ENCODE data around the gene PKD1L1. TPM values are rescaled to one million over a fixed set of nuclear protein-coding genes. Genes with fewer than 3 reads are reported as not detected.
"Not testable (repeated sequence)": the region's sequence is repeated elsewhere in the genome, so short reads cannot be mapped to it uniquely, and the experiment has no call there.

Gene PKD1L1
- total RNA-seq, 2 donors from 2014 or later = 0.05 to 0.14 TPM

DNA sequence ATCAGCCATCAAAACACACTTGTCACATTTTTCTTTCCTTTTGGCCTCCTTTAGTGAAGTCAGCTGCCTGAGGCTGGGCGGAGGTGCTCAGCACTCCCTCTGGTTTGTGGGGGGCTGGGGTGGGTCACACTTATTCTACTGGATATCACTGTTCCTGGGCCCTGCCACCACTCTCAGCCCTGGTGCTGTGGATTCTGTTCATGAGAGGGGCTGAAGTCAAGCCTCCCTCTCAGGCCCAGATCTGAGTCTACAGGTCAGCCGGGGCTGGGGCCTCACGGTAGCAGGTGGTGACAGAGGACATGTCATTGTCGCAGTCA is 185.6 kb downstream of the PKD1L1 start:
- Mint-ChIP-seq H3K36me3 (no peaks in the 10 kb centered on the region), H3K9me3 (no peaks in the 10 kb centered on the region), H3K27ac (no peak overlapping the region)
- ATAC-seq = no peak
- no peak for DNase-seq (ENCODE audit: low spot score in 2 of 2)

DNA sequence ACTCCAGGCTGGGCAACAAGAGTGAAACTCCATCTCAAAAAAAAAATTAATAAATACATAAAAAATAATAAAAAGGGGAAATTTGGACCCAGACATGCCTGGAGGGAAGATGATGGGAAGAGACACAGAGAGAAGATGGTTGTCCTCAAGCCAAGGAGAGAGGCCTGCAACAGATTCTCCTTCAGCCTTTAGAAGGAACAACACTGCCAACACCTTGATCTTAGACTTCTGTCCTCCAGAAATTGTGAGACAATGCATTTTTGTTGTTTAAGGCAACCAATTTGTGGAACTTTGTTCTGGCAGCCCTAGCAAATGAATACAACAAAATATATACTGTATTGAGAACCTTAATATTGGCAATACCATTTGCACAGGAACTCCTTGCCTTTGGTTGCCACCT is 186.1 kb downstream of the PKD1L1 start:
- Mint-ChIP-seq H3K27ac (no peak overlapping the region), H3K36me3 (no peaks in the 10 kb centered on the region)

DNA sequence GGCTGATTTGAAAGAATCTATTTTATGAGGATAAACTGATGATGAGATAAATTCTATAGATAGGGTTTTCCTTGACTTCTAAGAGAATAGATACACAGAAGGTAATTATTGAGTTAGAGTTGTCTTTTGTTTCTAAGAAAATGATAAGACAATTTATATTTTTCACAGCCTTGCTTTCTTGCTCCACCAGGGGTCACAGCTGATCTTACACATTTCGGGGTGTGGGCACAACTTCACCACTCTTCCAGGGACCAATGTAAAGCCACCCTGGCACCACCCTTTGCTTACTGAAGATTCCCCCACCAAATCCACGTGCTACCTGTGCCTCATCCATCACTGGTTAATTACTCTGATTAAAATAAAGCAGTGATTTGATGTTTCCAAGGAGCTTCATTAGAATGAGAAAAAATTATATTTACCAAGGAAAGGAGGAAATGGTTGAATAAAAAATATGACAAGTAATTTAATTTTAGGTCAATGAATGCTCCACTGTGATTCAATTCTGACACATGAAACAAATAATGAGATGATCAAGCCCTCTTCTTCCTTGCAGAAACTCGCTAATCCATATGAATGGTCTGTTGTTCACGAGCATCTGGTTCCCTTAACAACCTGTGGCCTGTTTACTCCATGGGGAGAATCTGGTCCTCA is 189.1 kb downstream of the PKD1L1 start:
- ATAC-seq = no peak
- Mint-ChIP-seq H3K9me3 (no peaks in the 10 kb centered on the region), H3K27ac (no peak overlapping the region), H3K36me3 (no peaks in the 10 kb centered on the region)
- DNase-seq (ENCODE audit: low spot score in 2 of 2) = no peak

More for the DNA sequence above, 186.1 kb downstream of the PKD1L1 start:
- ATAC-seq = no peak
- no peak for DNase-seq (ENCODE audit: low spot score in 2 of 2)
- H3K9me3 Mint-ChIP-seq = no peaks in the 10 kb centered on the region

DNA sequence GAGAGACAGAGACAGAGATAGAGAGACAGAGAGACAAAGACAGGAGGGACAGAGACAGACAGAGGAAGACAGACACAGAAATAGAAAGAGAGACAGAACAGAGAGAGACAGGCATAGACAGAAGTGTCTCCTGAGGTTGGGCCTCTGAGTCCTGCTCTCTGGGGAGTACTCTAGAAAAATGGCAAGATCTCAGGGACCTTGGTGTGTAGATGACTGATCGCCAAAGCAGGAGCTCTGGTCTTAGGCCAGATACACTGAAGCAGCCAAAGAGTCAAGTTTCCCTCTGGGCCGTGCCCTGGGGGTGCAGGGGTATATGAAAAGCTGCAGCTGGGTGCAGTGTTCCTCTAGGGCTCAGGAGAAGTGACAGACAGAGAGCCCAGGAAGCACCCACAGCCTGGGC is 189.7 kb downstream of the PKD1L1 start:
- ATAC-seq = no peak
- H3K36me3 Mint-ChIP-seq = no peaks in the 10 kb centered on the region
- H3K9me3 Mint-ChIP-seq = no peaks in the 10 kb centered on the region
- H3K27ac Mint-ChIP-seq = no peak overlapping the region
- DNase-seq (ENCODE audit: low spot score in 2 of 2) = no peak

DNA sequence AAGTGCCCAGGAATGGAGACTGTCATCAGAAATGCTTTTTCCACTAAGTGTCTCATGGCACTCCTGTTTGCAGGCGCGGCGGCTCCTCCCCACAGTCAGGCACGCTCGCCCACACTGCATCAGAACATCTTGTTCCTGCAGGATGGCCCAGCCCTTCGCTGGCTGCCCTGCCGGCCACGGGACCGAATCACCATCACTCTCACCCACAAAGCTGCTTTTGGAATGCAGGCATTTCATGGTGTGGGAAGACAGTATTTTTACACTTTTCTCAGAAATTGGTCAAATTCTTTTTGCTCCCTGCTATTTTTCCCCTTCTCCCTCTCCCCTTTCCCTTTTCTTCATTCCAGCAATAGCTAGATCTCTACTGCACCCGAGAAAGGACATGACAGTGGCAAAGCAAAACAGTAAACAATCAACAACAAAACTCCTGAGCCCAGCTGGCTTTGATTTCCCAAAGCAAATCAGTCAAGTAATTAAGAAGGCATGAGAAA is 190.3 kb downstream of the PKD1L1 start:
- no peak for ATAC-seq
- H3K9me3 Mint-ChIP-seq = no peaks in the 10 kb centered on the region

DNA sequence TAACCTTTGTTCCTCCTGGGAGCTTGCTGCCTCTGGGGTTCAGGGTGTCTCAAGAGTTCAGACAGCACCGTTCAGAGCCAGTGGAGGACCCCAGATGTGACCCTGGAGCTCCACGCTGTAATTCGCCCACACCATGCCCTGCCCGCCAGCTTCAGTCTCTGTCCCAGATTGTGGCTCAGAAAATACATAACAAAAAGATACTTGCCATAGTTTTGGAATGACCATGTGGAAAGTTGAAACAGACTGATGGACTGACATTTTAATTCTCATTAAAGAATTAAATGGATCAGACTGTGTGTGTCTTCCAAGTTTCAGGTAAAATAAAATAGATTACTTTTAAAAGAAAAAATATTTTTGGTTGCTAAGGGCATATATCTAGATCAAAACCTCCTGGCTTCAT is 191.6 kb downstream of the PKD1L1 start:
- DNase-seq (ENCODE audit: low spot score in 2 of 2) = no peak
- Mint-ChIP-seq H3K36me3 (no peaks in the 10 kb centered on the region), H3K27ac (no peak overlapping the region), H3K9me3 (peaks cover 0 to 5% of the 10 kb centered on the region in 2 donors)
- no peak for ATAC-seq

More for the DNA sequence above, 190.3 kb downstream of the PKD1L1 start:
- H3K27ac Mint-ChIP-seq = no peak overlapping the region
- no peak for DNase-seq (ENCODE audit: low spot score in 2 of 2)
- H3K36me3 Mint-ChIP-seq = no peaks in the 10 kb centered on the region

DNA sequence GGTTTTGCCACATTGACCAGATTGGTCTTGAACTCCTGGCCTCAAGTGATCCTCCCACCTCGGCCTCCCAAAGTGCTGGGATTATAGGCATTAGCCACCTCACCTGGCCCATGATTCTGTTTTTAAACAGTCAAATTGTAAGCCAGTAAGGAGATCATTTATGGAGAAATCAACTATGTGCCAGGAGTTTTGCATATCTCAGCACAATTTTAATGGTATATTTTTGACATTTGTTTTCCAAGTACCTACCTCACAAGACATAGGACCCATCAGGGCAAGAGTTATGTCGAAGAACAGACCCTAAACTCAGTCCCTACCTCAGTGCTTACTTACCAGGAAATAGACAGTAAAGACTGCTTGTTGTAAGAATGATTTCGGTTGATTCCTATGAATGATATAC is 193.0 kb downstream of the PKD1L1 start:
- no peaks in the 10 kb centered on the region for H3K36me3 Mint-ChIP-seq

DNA sequence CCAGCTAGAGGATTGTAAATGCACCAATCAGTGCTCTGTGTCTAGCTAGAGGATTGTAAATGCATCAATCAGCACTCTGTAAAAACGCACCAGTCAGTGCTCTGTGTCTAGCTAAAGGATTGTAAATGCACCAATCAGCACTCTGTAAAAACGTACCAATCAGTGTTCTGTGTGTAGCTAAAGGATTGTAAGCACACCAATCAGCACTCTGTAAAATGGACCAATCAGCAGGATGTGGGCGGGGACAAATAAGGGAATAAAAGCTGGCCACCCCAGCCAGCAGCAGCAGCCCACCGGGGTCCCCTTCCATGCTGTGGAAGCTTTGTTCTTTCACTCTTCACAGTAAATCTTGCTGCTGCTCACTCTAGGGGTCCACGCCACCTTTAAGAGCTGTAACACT is 196.5 kb downstream of the PKD1L1 start:
- not testable (repeated sequence) for DNase-seq (ENCODE audit: low spot score in 2 of 2); H3K9me3 Mint-ChIP-seq; H3K27ac Mint-ChIP-seq; ATAC-seq; H3K36me3 Mint-ChIP-seq

More for the DNA sequence above, 193.0 kb downstream of the PKD1L1 start:
- ATAC-seq = no peak
- no peak overlapping the region for H3K27ac Mint-ChIP-seq
- DNase-seq (ENCODE audit: low spot score in 2 of 2) = no peak
- H3K9me3 Mint-ChIP-seq = peaks cover 0 to 5% of the 10 kb centered on the region in 2 donors

DNA sequence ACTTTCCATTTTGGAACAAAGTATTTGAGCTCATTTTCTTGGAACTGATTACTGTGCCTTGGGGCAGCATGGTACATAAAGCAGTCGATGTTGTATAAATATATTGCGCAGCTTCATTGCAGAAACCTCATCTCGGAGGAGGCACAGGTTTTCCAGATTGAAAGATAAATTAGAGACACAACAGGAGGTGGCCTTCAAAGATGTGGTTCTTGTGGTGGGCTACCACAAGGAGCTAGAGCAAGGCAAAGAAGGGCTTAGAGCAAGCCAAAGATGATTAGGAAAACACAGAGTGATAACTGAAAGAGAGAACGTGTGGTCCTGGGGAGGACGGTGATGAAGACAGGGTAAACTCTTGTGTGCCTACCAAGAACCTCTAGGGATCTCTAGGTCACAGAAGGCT is 197.2 kb downstream of the PKD1L1 start:
- ATAC-seq (no peak), DNase-seq (ENCODE audit: low spot score in 2 of 2) (no peak)
- Mint-ChIP-seq H3K27ac (peak overlapping the region in 1 of 2 donors; percentile 5), H3K36me3 (no peaks in the 10 kb centered on the region), H3K9me3 (peaks cover 0 to 5% of the 10 kb centered on the region in 2 donors)

DNA sequence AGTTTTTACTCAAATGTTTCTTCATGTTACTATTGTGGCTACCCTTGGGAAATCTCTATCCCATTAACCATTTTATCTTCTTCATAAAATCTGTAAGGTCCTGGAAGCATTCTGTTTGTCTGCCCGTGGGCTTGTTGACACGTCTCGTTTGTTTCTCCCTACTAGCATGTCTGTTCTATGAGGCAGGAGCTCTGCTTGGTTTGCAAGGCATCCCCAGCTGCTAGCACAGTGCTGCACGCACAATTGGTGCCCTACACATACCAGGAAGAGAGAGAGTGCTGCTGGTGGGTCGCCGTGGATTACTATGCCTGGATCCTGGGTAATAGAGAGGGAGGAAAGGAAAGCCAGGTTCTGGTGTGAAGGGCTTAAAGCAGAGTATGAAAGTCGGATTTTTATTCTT is 200.2 kb downstream of the PKD1L1 start:
- H3K27ac Mint-ChIP-seq = no peak overlapping the region
- no peaks in the 10 kb centered on the region for H3K36me3 Mint-ChIP-seq
- ATAC-seq (no peak), DNase-seq (ENCODE audit: low spot score in 2 of 2) (no peak)
- peaks cover 0 to 5% of the 10 kb centered on the region in 2 donors for H3K9me3 Mint-ChIP-seq

DNA sequence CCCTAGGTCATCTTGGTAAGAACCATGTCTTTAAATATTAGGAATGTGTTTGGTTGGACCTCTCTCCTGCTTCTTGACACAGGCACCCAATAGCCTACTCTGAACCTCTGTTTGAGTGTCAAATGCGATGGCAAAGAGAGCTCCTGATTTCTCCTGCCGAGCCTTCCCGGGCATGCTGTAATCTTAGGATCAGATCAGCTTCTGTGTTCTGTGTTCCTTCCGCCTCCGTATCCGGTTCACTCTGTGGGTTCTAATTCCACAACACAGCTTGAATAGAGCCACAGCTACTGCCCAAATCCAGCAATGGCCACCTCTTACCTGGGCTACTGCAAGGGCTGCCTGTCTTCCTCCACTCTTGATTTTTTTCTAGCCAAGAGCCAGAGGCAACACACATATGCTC is 201.1 kb downstream of the PKD1L1 start:
- Mint-ChIP-seq H3K27ac (no peak overlapping the region), H3K9me3 (no peaks in the 10 kb centered on the region), H3K36me3 (no peaks in the 10 kb centered on the region)
- DNase-seq (ENCODE audit: low spot score in 2 of 2) (no peak), ATAC-seq (no peak)

DNA sequence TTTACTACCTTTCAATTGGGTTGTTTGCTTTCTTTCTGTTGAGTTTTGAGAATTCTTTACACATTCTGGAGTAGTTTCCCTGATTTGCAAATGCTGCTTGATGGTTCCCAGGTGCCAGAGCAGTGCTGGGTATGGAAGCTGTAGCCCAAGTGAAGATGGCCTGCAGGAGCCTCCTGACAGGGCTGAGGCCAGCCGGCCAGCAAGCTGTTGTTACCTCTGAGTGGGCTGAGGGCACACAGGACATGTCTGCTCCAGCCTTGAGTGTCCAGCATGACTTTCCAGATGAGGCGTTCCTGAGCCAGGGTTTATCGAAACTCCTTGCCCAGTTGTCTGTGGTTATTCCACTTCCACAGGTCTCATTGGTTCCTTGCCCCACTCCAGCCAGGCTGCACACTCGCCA is 201.8 kb downstream of the PKD1L1 start:
- ATAC-seq (no peak), DNase-seq (ENCODE audit: low spot score in 2 of 2) (no peak)
- no peak overlapping the region for H3K27ac Mint-ChIP-seq
- H3K9me3 Mint-ChIP-seq = no peaks in the 10 kb centered on the region
- no peaks in the 10 kb centered on the region for H3K36me3 Mint-ChIP-seq

DNA sequence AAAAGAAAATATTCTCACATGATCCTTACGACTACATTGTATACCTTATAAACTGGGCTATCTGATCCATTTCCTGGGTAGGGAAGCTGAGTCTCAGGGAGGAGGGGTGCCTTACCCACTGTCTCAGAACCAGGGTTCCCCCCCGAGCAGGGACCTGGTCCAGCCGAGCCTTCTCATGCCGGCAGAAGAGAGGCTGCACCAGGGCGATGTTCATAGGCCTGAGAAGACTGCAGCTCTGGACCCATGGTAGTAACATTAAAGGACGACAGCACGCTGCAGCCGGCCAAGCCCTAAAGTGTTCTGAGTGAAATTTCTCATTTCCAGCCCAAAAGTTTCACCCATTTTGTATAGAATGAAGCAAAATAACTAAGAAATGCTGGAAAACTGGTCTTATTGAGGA is 203.4 kb downstream of the PKD1L1 start:
- ATAC-seq = no peak

DNA sequence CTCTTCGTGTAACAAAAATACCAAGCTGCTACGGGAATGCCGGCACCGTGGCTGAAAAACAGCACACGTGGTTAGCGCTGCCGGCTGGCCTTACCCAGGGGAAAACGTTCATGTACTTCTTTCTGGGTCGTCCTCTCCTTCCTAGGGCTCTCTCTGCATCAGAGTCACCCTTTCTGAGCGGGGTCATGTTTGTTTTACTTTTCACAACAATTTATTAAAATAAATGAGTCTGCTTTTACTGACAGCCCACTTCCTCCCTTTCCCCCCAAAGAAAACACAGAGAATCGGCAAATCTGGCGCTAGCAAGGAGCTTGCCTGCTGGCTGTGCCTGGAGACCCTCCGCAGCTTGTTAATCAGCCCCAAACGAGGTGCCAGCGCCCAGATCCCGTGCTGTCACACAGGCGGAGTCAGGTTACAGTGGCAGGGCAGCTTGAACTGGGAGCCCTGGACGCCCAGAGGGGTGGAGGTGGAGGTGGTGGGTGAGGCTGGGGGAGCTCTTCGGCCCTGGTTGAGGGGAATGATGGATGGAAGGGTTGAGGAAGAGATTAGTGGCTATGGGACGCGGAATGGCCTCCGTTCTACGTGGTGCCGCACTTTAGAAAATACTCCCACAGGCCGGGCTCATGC is 204.2 kb downstream of the PKD1L1 start:
- DNase-seq (ENCODE audit: low spot score in 2 of 2) (no peak), ATAC-seq (no peak)
- Mint-ChIP-seq H3K9me3 (no peaks in the 10 kb centered on the region), H3K36me3 (no peaks in the 10 kb centered on the region), H3K27ac (no peak overlapping the region)

More for the DNA sequence above, 203.4 kb downstream of the PKD1L1 start:
- no peak for DNase-seq (ENCODE audit: low spot score in 2 of 2)
- no peaks in the 10 kb centered on the region for H3K36me3 Mint-ChIP-seq
- H3K27ac Mint-ChIP-seq = no peak overlapping the region
- H3K9me3 Mint-ChIP-seq = no peaks in the 10 kb centered on the region

DNA sequence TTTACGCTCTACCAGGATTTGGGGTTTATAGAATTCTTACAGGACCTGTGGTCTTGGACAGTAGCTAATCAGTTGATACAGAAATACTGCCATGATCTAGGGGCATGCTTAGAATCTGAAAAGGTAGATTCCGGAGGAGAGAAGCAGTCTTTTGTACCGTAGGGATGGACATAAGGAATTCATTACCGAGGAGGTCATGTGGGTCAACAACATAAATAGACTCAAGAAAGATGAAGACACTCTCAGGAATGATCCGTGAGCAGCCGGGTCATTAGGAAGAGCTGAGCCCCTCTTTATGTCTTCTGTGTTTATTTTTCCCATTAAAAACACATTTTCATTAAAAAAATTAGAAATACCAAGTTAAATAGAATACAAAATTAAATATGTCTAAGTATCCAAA is 206.3 kb downstream of the PKD1L1 start:
- no peak for DNase-seq (ENCODE audit: low spot score in 2 of 2)
- no peaks in the 10 kb centered on the region for H3K9me3 Mint-ChIP-seq
- no peak overlapping the region for H3K27ac Mint-ChIP-seq
- H3K36me3 Mint-ChIP-seq = no peaks in the 10 kb centered on the region
- no peak for ATAC-seq

DNA sequence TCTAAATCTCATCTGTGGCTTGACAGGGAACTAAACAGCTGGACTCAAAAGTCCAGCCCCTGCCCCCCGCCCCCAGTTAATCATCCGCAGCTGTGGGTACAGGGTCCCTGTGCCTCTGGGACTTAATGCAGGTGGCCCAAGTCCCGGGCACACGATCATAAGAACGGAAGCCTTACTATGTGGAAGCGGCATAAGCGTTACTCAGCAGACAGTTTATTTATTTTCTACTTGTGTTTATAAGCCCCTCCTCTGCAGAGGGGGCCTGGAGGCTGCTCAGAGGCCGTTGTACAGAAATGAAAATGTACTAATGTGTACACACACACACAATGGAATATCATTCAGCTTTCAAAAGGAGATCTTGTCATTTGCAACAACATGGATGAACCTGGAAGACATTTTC is 208.4 kb downstream of the PKD1L1 start:
- Mint-ChIP-seq H3K36me3 (no peaks in the 10 kb centered on the region), H3K9me3 (no peaks in the 10 kb centered on the region), H3K27ac (no peak overlapping the region)
- no peak for ATAC-seq
- DNase-seq (ENCODE audit: low spot score in 2 of 2) = no peak

DNA sequence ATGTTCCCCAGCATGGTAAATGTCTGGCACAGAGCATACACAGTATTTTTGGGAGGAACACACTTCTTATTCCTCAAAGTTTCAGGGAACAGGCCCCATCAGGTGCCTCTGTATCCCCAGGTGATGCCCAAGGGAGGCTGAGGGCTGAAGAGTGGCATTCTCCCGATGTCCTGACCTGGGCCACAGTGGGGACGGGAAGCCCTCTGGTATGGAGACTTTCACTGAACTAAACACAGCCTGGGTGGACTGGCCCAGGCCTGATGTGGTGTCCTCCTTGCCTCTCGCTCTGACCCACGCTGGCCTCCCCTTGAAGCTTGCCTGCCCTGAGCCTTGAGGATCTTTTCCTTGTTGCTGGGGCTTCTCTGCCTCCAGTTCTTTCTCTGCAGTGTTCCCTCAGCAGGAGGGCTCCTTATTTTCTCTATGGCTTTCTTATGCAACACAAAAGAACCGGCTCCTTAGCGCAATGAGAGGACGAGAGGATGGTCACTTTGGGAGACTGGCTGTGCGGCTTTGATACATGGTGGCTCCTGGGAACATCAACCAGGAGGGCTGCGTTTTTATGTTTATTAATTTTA is 208.9 kb downstream of the PKD1L1 start:
- H3K27ac Mint-ChIP-seq = peak overlapping the region in 1 of 2 donors; percentile 57
- H3K9me3 Mint-ChIP-seq = no peaks in the 10 kb centered on the region
- no peaks in the 10 kb centered on the region for H3K36me3 Mint-ChIP-seq
- DNase-seq (ENCODE audit: low spot score in 2 of 2) (no peak), ATAC-seq (no peak)
